GM20431 (cell line): ENCODE measurements around the gene AXIN1.
"Not testable (repeated sequence)": the region's sequence is repeated elsewhere in the genome, so short reads cannot be mapped to it uniquely, and the experiment has no call there.

Experiments
- in situ Hi-C: fragments of 300-500 bp; cut with MseI, MboI; formaldehyde crosslinking; loops from one replicate; pipeline ENCODE4 v1.15.0; 2020; ENCODE audit warnings: low sequenced_read_pairs; ENCODE audit not compliant: unreplicated experiment

The AXIN1 gene

DNA sequence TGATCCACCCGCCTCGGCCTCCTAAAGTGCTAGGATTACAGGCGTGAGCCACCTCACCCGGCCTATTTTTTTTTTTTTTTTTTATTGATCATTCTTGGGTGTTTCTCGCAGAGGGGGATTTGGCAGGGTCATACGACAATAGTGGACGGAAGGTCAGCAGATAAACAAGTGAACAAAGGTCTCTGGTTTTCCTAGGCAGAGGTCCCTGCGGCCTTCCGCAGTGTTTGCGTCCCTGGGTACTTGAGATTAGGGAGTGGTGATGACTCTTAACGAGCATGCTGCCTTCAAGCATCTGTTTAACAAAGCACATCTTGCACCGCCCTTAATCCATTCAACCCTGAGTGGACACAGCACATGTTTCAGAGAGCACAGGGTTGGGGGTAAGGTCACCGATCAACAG lies 94.4 kb downstream of the AXIN1 start:
- in situ Hi-C loops, result not testable (repeated sequence)

DNA sequence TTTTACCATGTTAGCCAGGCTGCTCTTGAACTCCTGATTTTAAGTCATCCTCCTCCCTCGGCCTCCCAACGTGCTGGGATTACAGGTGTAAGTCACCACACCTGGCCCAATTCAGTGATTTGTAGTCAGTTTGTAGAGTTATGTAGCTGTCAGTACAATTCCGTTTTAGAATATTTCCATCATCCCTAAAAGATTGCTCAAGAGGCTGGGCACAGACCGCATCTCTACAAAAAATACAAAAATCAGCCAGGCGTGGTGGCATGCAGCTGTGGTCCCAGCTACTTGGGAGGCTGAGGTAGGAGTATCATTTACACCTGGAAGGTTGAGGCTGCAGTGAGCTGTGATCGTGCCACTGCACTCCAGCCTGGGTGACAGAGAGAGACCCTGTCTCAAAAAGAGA lies 97.3 kb downstream of the AXIN1 start:
- in situ Hi-C loops, result no loop called here

DNA sequence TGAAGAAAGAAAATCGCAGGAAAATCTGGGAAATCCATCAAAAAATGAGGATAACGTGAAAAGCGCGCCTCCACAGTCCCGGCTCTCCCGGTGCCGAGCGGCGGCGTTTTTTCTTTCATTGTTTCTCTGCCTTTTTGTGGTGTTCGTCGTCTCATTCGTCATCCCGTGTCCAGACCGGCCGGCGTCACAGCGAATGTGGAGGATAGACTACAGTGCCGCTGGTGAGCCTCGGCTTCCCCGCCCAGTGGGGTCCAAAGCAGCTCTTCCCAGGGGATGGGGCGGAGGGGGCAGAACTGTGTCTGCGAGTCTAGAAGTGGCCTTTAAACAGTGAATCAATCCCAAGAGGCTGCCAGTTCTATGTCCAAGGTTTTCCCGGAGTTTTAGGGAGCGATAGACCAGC lies 98.1 kb downstream of the AXIN1 start:
- in situ Hi-C loops, result no loop called here

DNA sequence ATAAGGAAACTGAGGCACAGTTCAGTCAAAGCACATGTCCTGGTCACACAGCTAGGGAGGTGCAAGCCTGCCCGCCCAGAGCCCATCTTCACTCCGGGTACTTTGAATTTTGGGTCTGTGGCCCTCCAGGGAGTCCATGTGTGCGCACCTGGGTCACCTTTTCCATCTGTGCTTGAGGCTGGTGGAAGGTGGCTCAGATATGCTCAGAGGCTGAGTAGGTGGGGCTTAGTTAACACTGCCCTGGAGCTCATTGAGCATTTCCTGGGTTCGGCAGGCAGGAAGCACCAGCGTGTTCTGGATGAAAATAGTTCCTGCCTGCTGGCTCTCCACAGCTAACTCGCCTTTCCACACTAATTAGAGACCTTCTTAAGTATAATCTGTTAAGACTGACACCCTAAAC lies 98.7 kb downstream of the AXIN1 start:
- in situ Hi-C loops, result no loop called here

DNA sequence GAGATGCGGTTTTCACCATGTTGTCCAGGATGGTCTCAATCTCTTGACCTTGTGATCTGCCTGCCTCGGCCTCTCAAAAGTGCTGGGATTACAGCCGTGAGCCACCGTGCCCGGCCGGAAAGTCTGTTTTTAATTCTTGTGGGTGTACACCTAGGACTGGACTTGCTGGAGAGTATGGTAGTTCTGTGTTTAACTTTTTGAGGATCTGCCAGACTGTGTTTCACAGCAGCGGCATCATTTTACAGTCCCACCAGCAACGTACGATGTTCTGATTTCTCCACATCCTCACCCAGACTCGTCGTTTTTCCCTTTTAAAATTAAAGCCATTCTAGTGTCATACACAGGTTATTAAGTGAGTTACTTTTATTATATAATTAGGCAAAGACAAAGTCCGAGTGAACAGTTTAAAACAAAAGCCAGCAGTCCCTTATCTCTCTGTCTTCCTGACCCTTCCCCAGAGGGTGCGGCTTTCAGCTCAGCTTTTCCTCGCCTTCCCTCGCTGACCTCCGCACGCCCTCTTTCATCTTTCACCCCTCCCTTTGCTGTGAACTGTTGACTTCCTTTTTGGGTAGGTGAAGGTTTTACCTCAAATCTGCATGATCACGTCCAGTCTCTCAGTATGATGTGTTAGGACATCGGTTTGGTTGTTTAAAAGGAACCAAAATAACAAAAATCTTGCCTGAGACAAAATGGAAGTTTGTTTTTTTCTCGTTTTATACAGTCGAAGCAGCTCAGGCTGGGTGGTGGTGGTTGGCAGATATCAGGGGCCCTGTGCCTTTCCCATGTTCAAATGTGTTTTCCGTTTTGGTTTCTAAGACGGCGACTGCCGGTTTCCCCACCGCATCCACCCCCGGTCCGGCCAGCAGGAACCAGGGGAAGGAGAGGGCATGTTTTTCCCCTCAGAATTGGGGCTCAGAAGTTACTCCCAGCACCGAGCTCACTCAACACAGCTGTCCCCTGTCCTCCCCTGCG lies 99.9 kb downstream of the AXIN1 start:
- in situ Hi-C loops, result no loop called here

DNA sequence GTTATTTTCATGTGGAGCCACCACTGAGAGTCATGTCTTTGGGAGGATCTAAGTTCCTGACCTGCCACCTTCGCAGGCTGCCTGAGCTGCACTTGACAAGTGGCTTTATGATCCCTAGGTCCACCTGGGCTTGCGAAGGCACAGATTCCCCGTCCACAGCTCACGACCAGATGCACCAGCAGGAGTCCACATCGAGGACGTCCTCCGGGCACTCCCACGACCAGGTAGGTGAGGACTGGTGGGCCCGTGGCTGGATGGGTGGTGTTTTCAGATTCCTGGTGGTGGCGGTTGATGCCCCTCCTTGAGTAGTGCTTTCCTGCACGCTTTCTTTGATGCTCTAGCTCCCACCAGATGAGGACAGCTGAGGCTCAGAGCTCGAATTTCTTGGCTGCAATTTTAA lies 103.1 kb downstream of the AXIN1 start:
- in situ Hi-C loops, result no loop called here

DNA sequence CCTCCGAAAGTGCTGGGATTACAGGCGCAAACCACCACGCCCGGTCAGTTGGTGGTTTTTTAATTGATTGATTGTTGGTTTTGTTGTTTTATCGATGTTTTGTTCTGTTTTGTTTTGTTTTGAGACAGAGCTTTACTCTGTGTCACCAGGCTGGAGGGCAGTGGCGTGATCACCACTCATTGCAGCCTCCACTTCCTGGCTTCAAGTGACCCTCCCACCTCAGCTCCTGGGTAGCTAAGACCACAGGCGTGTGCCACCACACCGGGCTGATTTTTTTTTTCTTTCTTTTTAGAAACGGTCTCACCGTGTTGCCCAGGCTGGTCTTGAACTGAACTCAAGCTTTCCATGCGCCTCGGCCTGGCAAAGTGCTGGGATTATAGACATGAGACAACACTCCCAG lies 105.5 kb downstream of the AXIN1 start:
- in situ Hi-C loops, result no loop called here

DNA sequence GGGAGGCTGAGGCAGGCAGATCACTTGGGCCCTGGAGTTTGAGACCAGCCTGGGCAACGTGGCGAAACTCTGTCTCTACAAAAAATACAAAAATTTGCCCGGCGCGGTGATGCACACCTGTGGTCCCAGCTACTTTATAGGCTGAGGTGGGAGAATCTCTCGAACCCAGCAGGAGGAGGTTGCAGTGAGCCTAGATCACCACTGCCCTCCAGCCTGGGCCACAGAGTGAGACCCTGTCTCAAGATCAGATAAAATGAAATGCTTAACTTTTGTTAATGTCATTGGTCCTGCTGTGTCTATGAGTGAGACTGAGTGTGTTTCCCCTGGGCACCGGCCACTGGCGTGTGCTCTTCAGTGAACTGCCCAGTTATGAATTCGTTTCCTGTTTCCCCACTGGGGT lies 107.4 kb downstream of the AXIN1 start:
- in situ Hi-C loops, result no loop called here

DNA sequence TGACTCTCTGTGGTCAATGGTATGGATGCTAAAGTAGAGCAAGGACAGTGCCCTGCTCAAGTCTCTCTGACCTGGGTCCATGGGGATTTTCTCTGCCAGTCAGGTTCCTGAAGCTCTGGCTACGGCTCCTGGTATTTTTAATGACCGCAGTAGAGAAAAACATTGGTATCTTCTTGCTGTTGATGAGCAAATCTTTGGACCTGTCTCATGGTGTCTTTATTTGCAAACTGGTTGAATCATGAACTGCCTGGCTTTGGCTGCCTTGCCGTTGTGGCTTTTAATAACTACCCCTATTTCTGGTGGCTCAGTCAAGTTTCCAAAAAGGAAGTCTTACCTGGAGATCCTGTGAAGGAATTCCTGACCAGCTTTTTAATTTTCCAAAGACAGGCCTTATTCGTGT lies 109.2 kb downstream of the AXIN1 start:
- in situ Hi-C loops, result no loop called here

DNA sequence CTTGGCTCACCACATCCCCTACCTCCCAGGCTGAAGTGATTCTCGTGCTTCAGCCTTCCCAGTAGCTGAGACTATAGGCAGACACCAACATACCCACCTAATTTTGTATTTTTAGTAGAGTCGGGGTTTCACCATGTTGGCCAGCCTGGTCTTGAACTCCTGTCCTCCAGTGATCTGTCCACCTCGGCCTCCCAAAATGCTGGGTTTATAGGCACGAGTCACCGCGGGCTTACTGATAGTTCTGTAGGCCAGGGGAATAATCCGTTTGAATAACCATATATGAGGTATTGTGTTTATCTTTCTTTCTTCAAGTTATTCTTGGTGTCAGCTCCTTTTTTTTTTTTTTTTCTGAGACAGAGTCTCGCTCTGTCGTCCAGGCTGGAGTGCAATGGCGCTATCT lies 110.2 kb downstream of the AXIN1 start:
- in situ Hi-C loops, result no loop called here

DNA sequence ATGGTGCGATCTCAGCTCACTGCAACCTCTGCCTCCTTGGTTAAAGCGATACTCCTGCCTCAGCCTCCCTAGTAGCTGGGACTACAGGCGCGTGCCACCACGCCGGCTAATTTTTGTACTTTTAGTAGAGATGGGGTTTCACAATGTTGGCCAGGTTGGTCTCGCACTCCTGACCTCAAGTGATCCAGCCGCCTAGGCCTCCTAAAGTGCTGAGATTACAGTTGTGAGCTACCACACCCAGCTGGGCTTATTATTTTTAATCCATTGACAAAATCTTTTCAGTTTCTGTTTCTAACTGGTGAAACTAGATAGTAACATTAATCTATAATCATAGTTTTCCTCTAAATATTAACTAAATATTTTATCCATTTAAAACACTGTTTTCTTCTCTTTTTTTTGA lies 112.0 kb downstream of the AXIN1 start:
- in situ Hi-C loops, result no loop called here

DNA sequence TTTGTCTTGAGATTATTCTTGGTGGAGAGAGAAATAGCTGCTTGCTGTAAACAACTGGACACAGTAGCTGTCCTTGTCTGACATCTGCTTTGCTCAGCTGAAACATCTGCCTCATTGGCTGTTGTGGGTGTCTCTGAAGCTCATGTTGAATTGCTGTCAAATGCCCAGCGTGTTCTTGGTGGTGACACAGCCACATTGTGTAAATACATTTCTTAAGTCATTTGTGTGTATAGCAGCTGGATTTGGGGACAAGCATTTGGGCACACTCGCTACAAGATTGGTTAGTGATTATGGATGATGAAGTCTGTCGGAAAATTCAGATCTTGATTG lies 112.6 kb downstream of the AXIN1 start:
- in situ Hi-C loops, result no loop called here
